ENCODE data around the gene LSS. TPM values are rescaled to one million over a fixed set of nuclear protein-coding genes. Genes with fewer than 3 reads are reported as not detected.

The LSS gene
- total and polyA plus RNA-seq, 8 donors, result 15.3 to 246 (median 36.1) TPM

GRCh38 chr21:46159390-46159789 lies 69.2 kb downstream of the LSS start:
- H3K36me3 ChIP-seq, result peaks cover 0 to 17% (median 3%) of the 10 kb centered on the region in 4 donors
- peaks cover 0 to 11% (median 0%) of the 10 kb centered on the region in 4 donors for H3K4me1 ChIP-seq
- DNase-seq, result peak in 1 of 2 donors; percentile 17
- WGBS, 5 donors, result 92 to 99% (median 93%) methylated on average over 12 of the region's 12 CpGs
- H3K27me3 ChIP-seq, result peaks cover 0 to 29% (median 11%) of the 10 kb centered on the region in 3 donors
- no peak overlapping the region for H3K4me3 ChIP-seq
- no peak for TF ChIP-seq EP300 (IDR thresholded peaks at IDR 0.05)
- no peak for TF ChIP-seq POLR2A (IDR thresholded peaks at IDR 0.05)
- TF ChIP-seq, protein P1, sequence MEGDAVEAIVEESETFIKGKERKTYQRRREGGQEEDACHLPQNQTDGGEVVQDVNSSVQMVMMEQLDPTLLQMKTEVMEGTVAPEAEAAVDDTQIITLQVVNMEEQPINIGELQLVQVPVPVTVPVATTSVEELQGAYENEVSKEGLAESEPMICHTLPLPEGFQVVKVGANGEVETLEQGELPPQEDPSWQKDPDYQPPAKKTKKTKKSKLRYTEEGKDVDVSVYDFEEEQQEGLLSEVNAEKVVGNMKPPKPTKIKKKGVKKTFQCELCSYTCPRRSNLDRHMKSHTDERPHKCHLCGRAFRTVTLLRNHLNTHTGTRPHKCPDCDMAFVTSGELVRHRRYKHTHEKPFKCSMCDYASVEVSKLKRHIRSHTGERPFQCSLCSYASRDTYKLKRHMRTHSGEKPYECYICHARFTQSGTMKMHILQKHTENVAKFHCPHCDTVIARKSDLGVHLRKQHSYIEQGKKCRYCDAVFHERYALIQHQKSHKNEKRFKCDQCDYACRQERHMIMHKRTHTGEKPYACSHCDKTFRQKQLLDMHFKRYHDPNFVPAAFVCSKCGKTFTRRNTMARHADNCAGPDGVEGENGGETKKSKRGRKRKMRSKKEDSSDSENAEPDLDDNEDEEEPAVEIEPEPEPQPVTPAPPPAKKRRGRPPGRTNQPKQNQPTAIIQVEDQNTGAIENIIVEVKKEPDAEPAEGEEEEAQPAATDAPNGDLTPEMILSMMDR (IDR thresholded peaks at IDR 0.05), result no peak
- no peak for TF ChIP-seq POLR2AphosphoS5 (IDR thresholded peaks at IDR 0.05)
- intact Hi-C loops (cut with DNase I; ENCODE audit: low total_unique reads), result no loop called here
- H3K9me3 ChIP-seq, result no peaks in the 10 kb centered on the region
- no peak overlapping the region for H3K27ac ChIP-seq

DNA sequence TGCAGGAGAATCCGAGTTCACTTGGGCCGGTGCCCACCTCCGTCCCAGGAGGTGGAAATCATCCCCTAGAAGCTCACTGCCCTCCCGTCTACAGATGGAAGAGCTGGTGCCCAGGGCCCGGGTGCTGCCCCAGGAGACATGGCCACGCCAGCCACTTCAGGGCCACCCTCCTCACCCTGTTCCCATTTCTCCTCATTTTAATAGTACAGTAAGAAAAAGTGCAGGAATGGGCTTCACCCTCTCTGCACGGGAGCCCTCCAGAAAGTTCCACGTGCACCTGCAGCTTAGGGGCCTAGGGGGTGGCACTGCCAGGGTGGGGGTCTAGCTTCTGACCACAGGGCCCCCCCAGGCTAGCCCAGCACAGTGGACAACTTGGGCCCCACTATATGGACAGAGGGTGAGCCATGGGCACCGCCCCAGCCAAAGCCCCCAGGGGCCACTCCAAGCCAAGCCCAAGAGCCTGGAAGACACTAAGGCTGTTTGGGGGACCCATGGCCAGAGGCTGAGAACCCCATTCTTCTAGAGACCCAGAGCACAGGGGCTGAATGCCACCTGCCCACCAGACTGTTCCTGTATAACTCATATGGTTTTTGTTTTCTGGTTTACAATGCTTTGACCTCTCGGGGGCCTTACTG lies 69.8 kb downstream of the LSS start:
- H3K4me3 ChIP-seq, result no peak overlapping the region
- 91 to 96% (median 92%) methylated on average over 8 to 10 of the region's 10 CpGs for WGBS, 5 donors
- H3K36me3 ChIP-seq, result peaks cover 0 to 17% (median 3%) of the 10 kb centered on the region in 4 donors
- intact Hi-C loops (cut with DNase I; ENCODE audit: low total_unique reads), result no loop called here
- no peak for TF ChIP-seq EP300 (IDR thresholded peaks at IDR 0.05)
- no peak for TF ChIP-seq POLR2AphosphoS5 (IDR thresholded peaks at IDR 0.05)
- no peak for TF ChIP-seq POLR2A (IDR thresholded peaks at IDR 0.05)
- TF ChIP-seq, protein P1 (IDR thresholded peaks at IDR 0.05), result no peak
- peaks cover 0 to 27% (median 11%) of the 10 kb centered on the region in 3 donors for H3K27me3 ChIP-seq
- no peak overlapping the region for H3K27ac ChIP-seq
- no peaks in the 10 kb centered on the region for H3K9me3 ChIP-seq
- peak in 1 of 2 donors; percentile 17 for DNase-seq
- H3K4me1 ChIP-seq, result peaks cover under 1 to 12% (median under 1%) of the 10 kb centered on the region in 4 donors

DNA sequence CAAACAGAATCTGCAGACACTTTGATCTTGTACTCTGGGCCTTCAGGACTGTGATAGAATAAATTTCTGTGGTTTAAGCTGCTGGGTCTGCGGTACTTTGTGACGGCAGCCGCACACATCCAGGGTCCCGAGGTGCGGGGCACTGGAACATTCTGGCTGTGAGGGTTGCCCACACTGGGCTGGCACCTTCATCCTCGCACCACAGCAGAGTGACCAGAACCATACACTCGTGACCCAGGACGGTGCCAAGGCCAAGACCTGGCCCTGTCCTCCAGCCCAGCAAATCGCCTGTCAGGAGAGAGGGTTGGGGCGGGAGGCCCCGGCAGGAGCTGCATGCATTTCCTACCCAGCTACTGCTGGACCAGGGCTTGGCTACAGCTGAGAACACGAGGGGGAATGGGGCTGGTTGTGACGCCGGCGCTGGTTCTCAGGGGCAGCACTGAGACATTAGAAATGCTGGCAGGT lies 70.6 kb downstream of the LSS start:
- intact Hi-C loops (cut with DNase I; ENCODE audit: low total_unique reads), result no loop called here
- Histone ChIP-seq H3K27ac (no peak overlapping the region), H3K4me1 (peaks cover 6 to 19% (median 9%) of the 10 kb centered on the region in 4 donors), H3K9me3 (no peaks in the 10 kb centered on the region), H3K36me3 (peaks cover 0 to 17% (median 3%) of the 10 kb centered on the region in 4 donors), H3K27me3 (peaks cover 0 to 34% (median 11%) of the 10 kb centered on the region in 3 donors), H3K4me3 (no peak overlapping the region)
- 89 to 96% (median 90%) methylated on average over 11 to 15 of the region's 15 CpGs; no CpG with 5 or more reads in 1 of the 5 donors for WGBS, 5 donors
- no peak for TF ChIP-seq POLR2AphosphoS5 (IDR thresholded peaks at IDR 0.05)
- no peak for TF ChIP-seq EP300 (IDR thresholded peaks at IDR 0.05)
- TF ChIP-seq, protein P1 (IDR thresholded peaks at IDR 0.05), result no peak
- peak in 1 of 2 donors; percentile 15 for DNase-seq

GRCh38 chr21:46157396-46157986 lies 71.1 kb downstream of the LSS start:
- TF ChIP-seq, protein P1 (IDR thresholded peaks at IDR 0.05), result no peak
- H3K27ac ChIP-seq, result no peak overlapping the region
- H3K36me3 ChIP-seq, result peaks cover 0 to 17% (median 3%) of the 10 kb centered on the region in 4 donors
- intact Hi-C loops (cut with DNase I; ENCODE audit: low total_unique reads), result no loop called here
- peaks cover 6 to 23% (median 13%) of the 10 kb centered on the region in 4 donors for H3K4me1 ChIP-seq
- no peak for DNase-seq
- no peak overlapping the region for H3K4me3 ChIP-seq
- 86 to 93% (median 93%) methylated on average over 12 of the region's 12 CpGs for WGBS, 5 donors
- H3K27me3 ChIP-seq, result peaks cover 0 to 34% (median 11%) of the 10 kb centered on the region in 3 donors
- no peaks in the 10 kb centered on the region for H3K9me3 ChIP-seq

All from stomach (tissue), 9 donors.